ENCODE results near the gene ZNF334.
A peak's percentile ranks its signal among the peaks of the same experiment; 100 is the strongest.

The ZNF334 gene

GRCh38 chr20:46485431-46485830 lies 27.9 kb downstream of the ZNF334 start:
- WGBS, 2 experiments (ENCODE audit: insufficient coverage in 2 of 2), result 47 to 60% methylated on average over 2 to 3 of the region's 4 CpGs
- Histone ChIP-seq H3K4me1 (ENCODE audit: control insufficient read depth, insufficient read depth, low read length, poor library complexity, severe bottlenecking) (no peaks in the 10 kb centered on the region), H3K27ac (ENCODE audit: low read depth, low read length, severe bottlenecking) (no peak overlapping the region), H3K36me3 (ENCODE audit: control insufficient read depth, insufficient read depth, low read length) (no peaks in the 10 kb centered on the region), H3K9me3 (ENCODE audit: control insufficient read depth, low read length) (no peaks in the 10 kb centered on the region), H3K4me3 (ENCODE audit: extremely low read depth, insufficient read depth, low read length, poor library complexity, severe bottlenecking) (no peak overlapping the region)

- no peak overlapping the region for H3K4me3 ChIP-seq (ENCODE audit: extremely low read depth, insufficient read depth, low read length, poor library complexity, severe bottlenecking)
- H3K36me3 ChIP-seq (ENCODE audit: control insufficient read depth, insufficient read depth, low read length), result no peaks in the 10 kb centered on the region
- no peaks in the 10 kb centered on the region for H3K4me1 ChIP-seq (ENCODE audit: control insufficient read depth, insufficient read depth, low read length, poor library complexity, severe bottlenecking)
- no peaks in the 10 kb centered on the region for H3K9me3 ChIP-seq (ENCODE audit: control insufficient read depth, low read length)
- WGBS, 2 experiments (ENCODE audit: insufficient coverage in 2 of 2), result 100% methylated on average over 1 of the region's 3 CpGs; no CpG with 5 or more reads in 1 of the 2 experiments
- no peak overlapping the region for H3K27ac ChIP-seq (ENCODE audit: low read depth, low read length, severe bottlenecking)
These were observed 28.4 kb downstream of the ZNF334 start for GRCh38 chr20:46484954-46485353.

- no peak overlapping the region for H3K27ac ChIP-seq (ENCODE audit: low read depth, low read length, severe bottlenecking)
- 82 to 90% methylated on average over 2 of the region's 2 CpGs for WGBS, 2 experiments (ENCODE audit: insufficient coverage in 2 of 2)
- no peaks in the 10 kb centered on the region for H3K9me3 ChIP-seq (ENCODE audit: control insufficient read depth, low read length)
- no peak overlapping the region for H3K4me3 ChIP-seq (ENCODE audit: extremely low read depth, insufficient read depth, low read length, poor library complexity, severe bottlenecking)
- no peaks in the 10 kb centered on the region for H3K4me1 ChIP-seq (ENCODE audit: control insufficient read depth, insufficient read depth, low read length, poor library complexity, severe bottlenecking)
- no peaks in the 10 kb centered on the region for H3K36me3 ChIP-seq (ENCODE audit: control insufficient read depth, insufficient read depth, low read length)
These were observed 29.5 kb downstream of the ZNF334 start for GRCh38 chr20:46483879-46484278.

- WGBS, 2 experiments (ENCODE audit: insufficient coverage in 2 of 2), result 100% methylated on average over 1 of the region's 2 CpGs
- Histone ChIP-seq H3K4me1 (ENCODE audit: control insufficient read depth, insufficient read depth, low read length, poor library complexity, severe bottlenecking) (no peaks in the 10 kb centered on the region), H3K4me3 (ENCODE audit: extremely low read depth, insufficient read depth, low read length, poor library complexity, severe bottlenecking) (no peak overlapping the region), H3K36me3 (ENCODE audit: control insufficient read depth, insufficient read depth, low read length) (no peaks in the 10 kb centered on the region), H3K27ac (ENCODE audit: low read depth, low read length, severe bottlenecking) (no peak overlapping the region), H3K9me3 (ENCODE audit: control insufficient read depth, low read length) (no peaks in the 10 kb centered on the region)
These were observed 30.5 kb downstream of the ZNF334 start for GRCh38 chr20:46482864-46483263.

- WGBS, 2 experiments (ENCODE audit: insufficient coverage in 2 of 2), result no CpG with 5 or more reads among the region's 1 CpG
- Histone ChIP-seq H3K36me3 (ENCODE audit: control insufficient read depth, insufficient read depth, low read length) (no peaks in the 10 kb centered on the region), H3K4me3 (ENCODE audit: extremely low read depth, insufficient read depth, low read length, poor library complexity, severe bottlenecking) (no peak overlapping the region)
These were observed 35.7 kb downstream of the ZNF334 start for GRCh38 chr20:46477640-46478039.

GRCh38 chr20:46477225-46477624 lies 36.1 kb downstream of the ZNF334 start:
- 100% methylated on average over 1 of the region's 2 CpGs; no CpG with 5 or more reads in 1 of the 2 experiments for WGBS, 2 experiments (ENCODE audit: insufficient coverage in 2 of 2)
- no peak overlapping the region for H3K27ac ChIP-seq (ENCODE audit: low read depth, low read length, severe bottlenecking)
- no peaks in the 10 kb centered on the region for H3K9me3 ChIP-seq (ENCODE audit: control insufficient read depth, low read length)
- H3K36me3 ChIP-seq (ENCODE audit: control insufficient read depth, insufficient read depth, low read length), result no peaks in the 10 kb centered on the region
- no peaks in the 10 kb centered on the region for H3K4me1 ChIP-seq (ENCODE audit: control insufficient read depth, insufficient read depth, low read length, poor library complexity, severe bottlenecking)
- no peak overlapping the region for H3K4me3 ChIP-seq (ENCODE audit: extremely low read depth, insufficient read depth, low read length, poor library complexity, severe bottlenecking)

More at GRCh38 chr20:46477640-46478039, 35.7 kb downstream of the ZNF334 start:
- Histone ChIP-seq H3K27ac (ENCODE audit: low read depth, low read length, severe bottlenecking) (no peak overlapping the region), H3K9me3 (ENCODE audit: control insufficient read depth, low read length) (no peaks in the 10 kb centered on the region), H3K4me1 (ENCODE audit: control insufficient read depth, insufficient read depth, low read length, poor library complexity, severe bottlenecking) (no peaks in the 10 kb centered on the region)

GRCh38 chr20:46468508-46468907 lies 44.9 kb downstream of the ZNF334 start:
- H3K4me3 ChIP-seq (ENCODE audit: extremely low read depth, insufficient read depth, low read length, poor library complexity, severe bottlenecking), result no peak overlapping the region
- no peaks in the 10 kb centered on the region for H3K4me1 ChIP-seq (ENCODE audit: control insufficient read depth, insufficient read depth, low read length, poor library complexity, severe bottlenecking)
- H3K9me3 ChIP-seq (ENCODE audit: control insufficient read depth, low read length), result no peaks in the 10 kb centered on the region
- H3K36me3 ChIP-seq (ENCODE audit: control insufficient read depth, insufficient read depth, low read length), result no peaks in the 10 kb centered on the region
- 100% methylated on average over 1 to 3 of the region's 8 CpGs for WGBS, 2 experiments (ENCODE audit: insufficient coverage in 2 of 2)
- H3K27ac ChIP-seq (ENCODE audit: low read depth, low read length, severe bottlenecking), result no peak overlapping the region

- H3K4me3 ChIP-seq (ENCODE audit: extremely low read depth, insufficient read depth, low read length, poor library complexity, severe bottlenecking), result no peak overlapping the region
- 86 to 89% methylated on average over 2 to 3 of the region's 3 CpGs for WGBS, 2 experiments (ENCODE audit: insufficient coverage in 2 of 2)
- no peaks in the 10 kb centered on the region for H3K4me1 ChIP-seq (ENCODE audit: control insufficient read depth, insufficient read depth, low read length, poor library complexity, severe bottlenecking)
- no peaks in the 10 kb centered on the region for H3K9me3 ChIP-seq (ENCODE audit: control insufficient read depth, low read length)
- no peaks in the 10 kb centered on the region for H3K36me3 ChIP-seq (ENCODE audit: control insufficient read depth, insufficient read depth, low read length)
- no peak overlapping the region for H3K27ac ChIP-seq (ENCODE audit: low read depth, low read length, severe bottlenecking)
These were observed 48.9 kb downstream of the ZNF334 start for GRCh38 chr20:46464451-46464850.

- H3K27ac ChIP-seq (ENCODE audit: low read depth, low read length, severe bottlenecking), result no peak overlapping the region
- H3K4me3 ChIP-seq (ENCODE audit: extremely low read depth, insufficient read depth, low read length, poor library complexity, severe bottlenecking), result no peak overlapping the region
- H3K36me3 ChIP-seq (ENCODE audit: control insufficient read depth, insufficient read depth, low read length), result no peaks in the 10 kb centered on the region
- H3K9me3 ChIP-seq (ENCODE audit: control insufficient read depth, low read length), result no peaks in the 10 kb centered on the region
- no peaks in the 10 kb centered on the region for H3K4me1 ChIP-seq (ENCODE audit: control insufficient read depth, insufficient read depth, low read length, poor library complexity, severe bottlenecking)
- 84 to 92% methylated on average over 4 of the region's 4 CpGs for WGBS, 2 experiments (ENCODE audit: insufficient coverage in 2 of 2)
These were observed 49.5 kb downstream of the ZNF334 start for GRCh38 chr20:46463852-46464251.

- H3K4me1 ChIP-seq (ENCODE audit: control insufficient read depth, insufficient read depth, low read length, poor library complexity, severe bottlenecking), result no peaks in the 10 kb centered on the region
- H3K9me3 ChIP-seq (ENCODE audit: control insufficient read depth, low read length), result peaks cover 7% of the 10 kb centered on the region
- H3K4me3 ChIP-seq (ENCODE audit: extremely low read depth, insufficient read depth, low read length, poor library complexity, severe bottlenecking), result no peak overlapping the region
- no peaks in the 10 kb centered on the region for H3K36me3 ChIP-seq (ENCODE audit: control insufficient read depth, insufficient read depth, low read length)
- WGBS, 2 experiments (ENCODE audit: insufficient coverage in 2 of 2), result 86 to 100% methylated on average over 3 of the region's 3 CpGs
- H3K27ac ChIP-seq (ENCODE audit: low read depth, low read length, severe bottlenecking), result no peak overlapping the region
These were observed 51.6 kb downstream of the ZNF334 start for GRCh38 chr20:46461808-46462207.

GRCh38 chr20:46458866-46459750 lies 54.3 kb downstream of the ZNF334 start:
- 27 to 29% methylated on average over 21 to 32 of the region's 36 CpGs for WGBS, 2 experiments (ENCODE audit: insufficient coverage in 2 of 2)
- peaks cover 21% of the 10 kb centered on the region for H3K9me3 ChIP-seq (ENCODE audit: control insufficient read depth, low read length)
- H3K4me3 ChIP-seq (ENCODE audit: extremely low read depth, insufficient read depth, low read length, poor library complexity, severe bottlenecking), result peak overlapping the region; percentile 29
- H3K36me3 ChIP-seq (ENCODE audit: control insufficient read depth, insufficient read depth, low read length), result no peaks in the 10 kb centered on the region
- no peaks in the 10 kb centered on the region for H3K4me1 ChIP-seq (ENCODE audit: control insufficient read depth, insufficient read depth, low read length, poor library complexity, severe bottlenecking)
- no peak overlapping the region for H3K27ac ChIP-seq (ENCODE audit: low read depth, low read length, severe bottlenecking)

Data from mesodermal cell (in vitro differentiated cells).